Omental fat pad (tissue), 4 donors: ENCODE results near the gene PGM1. TPM values are rescaled to one million over a fixed set of nuclear protein-coding genes. Genes with fewer than 3 reads are reported as not detected.

Experiments
- ATAC-seq: fragments of 150-250 bp; one replicate; pipeline ENCODE4 v1.9.1; 2016; ENCODE audit warnings: mild to moderate bottlenecking, moderate library complexity; ENCODE audit not compliant: low FRiP score
- DNase-seq: peaks from one replicate; pipeline ENCODE4 v3.0.0-alpha.2; 2019; ENCODE audit warnings: low spot score
- CTCF ChIP-seq, 3 donors: fragments of 450-650 bp; IDR thresholded peaks; one replicate each; pipeline ENCODE4 v1.5.1; 2016 to 2017; ENCODE audit warnings: antibody characterized with exemption in 3 of 3, mild to moderate bottlenecking in 3 of 3, moderate library complexity in 2 of 3
- total RNA-seq, 4 donors: library from RNA; depleted of rRNA; stranded (reverse); fragments of >200 nt; gene quantifications; one replicate each; pipeline ENCODE4 v1.1.0, GENCODE V29; 2016

The PGM1 gene
- total RNA-seq, 4 donors from 2014 or later = 71.2 to 312 (median 162) TPM

GRCh38 chr1:63675420-63675931, 82.3 kb downstream of the PGM1 start:
- DNase-seq (no peak), ATAC-seq (no peak)
- no peak for TF ChIP-seq CTCF (IDR thresholded peaks at IDR 0.05)

GRCh38 chr1:63677497-63677896, 84.3 kb downstream of the PGM1 start:
- DNase-seq = no peak
- TF ChIP-seq CTCF (IDR thresholded peaks at IDR 0.05) = no peak
- no peak for ATAC-seq

- DNase-seq (no peak), ATAC-seq (no peak)
- no peak for TF ChIP-seq CTCF (IDR thresholded peaks at IDR 0.05)
Measured at GRCh38 chr1:63678200-63678599, 85.0 kb downstream of the PGM1 start.

GRCh38 chr1:63679076-63679475, 85.9 kb downstream of the PGM1 start:
- no peak for DNase-seq
- no peak for TF ChIP-seq CTCF (IDR thresholded peaks at IDR 0.05)
- ATAC-seq = no peak

GRCh38 chr1:63679589-63679988, 86.4 kb downstream of the PGM1 start:
- no peak for TF ChIP-seq CTCF (IDR thresholded peaks at IDR 0.05)
- ATAC-seq = no peak
- DNase-seq = no peak

- no peak for TF ChIP-seq CTCF (IDR thresholded peaks at IDR 0.05)
- DNase-seq (no peak), ATAC-seq (no peak)
Measured at GRCh38 chr1:63682936-63683335, 89.7 kb downstream of the PGM1 start.

GRCh38 chr1:63683759-63684158, 90.5 kb downstream of the PGM1 start:
- no peak for TF ChIP-seq CTCF (IDR thresholded peaks at IDR 0.05)
- DNase-seq = no peak
- ATAC-seq = no peak
